Erythroblast (primary cell): ENCODE data around the gene NAT8.
"Not testable (repeated sequence)": the region's sequence is repeated elsewhere in the genome, so short reads cannot be mapped to it uniquely, and the experiment has no call there.

Experiments
- GATA1 ChIP-seq: IDR thresholded peaks from 2 replicates; pipeline ENCODE4 v1.6.1; 2011; ENCODE audit warnings: low read depth, mild to moderate bottlenecking, control low read depth, low read length, moderate library complexity
- POLR2A ChIP-seq: IDR thresholded peaks from 2 replicates; pipeline ENCODE4 v1.6.1; 2011; ENCODE audit warnings: mild to moderate bottlenecking, low read length

GRCh38 chr2:73667239-73667638, 25.0 kb upstream of the NAT8 start:
- not testable (repeated sequence) for TF ChIP-seq GATA1, POLR2A
